MCF 10A (cell line): Measurements from ENCODE around the gene GRIP1. TPM values are rescaled to one million over a fixed set of nuclear protein-coding genes. Genes with fewer than 3 reads are reported as not detected.

Experiments used
- BruUV-seq: library from RNA; stranded (reverse); fragments of 400-500 nt; replicated peaks from 2 replicates; lab custom pipeline; 2021; lab: Mats Ljungman, UMichigan
- CTCF ChIA-PET: fragments of 300-600 bp; sonication (Branson Sonifier 250); formaldehyde crosslinking; extraction: SDS; loops from one replicate; lab custom pipeline; 2021; ENCODE audit warnings: antibody characterized with exemption, inconsistent platforms; lab: Yijun Ruan, JAX
- POLR2A ChIA-PET: fragments of 300-600, 350-650 bp; sonication (Branson Sonifier 250); formaldehyde crosslinking; extraction: SDS; loops from one replicate; lab custom pipeline; 2020; ENCODE audit warnings: antibody characterized with exemption, inconsistent platforms; lab: Yijun Ruan, JAX
- DNase-seq: peaks from one replicate; pipeline ENCODE4 v3.0.0-alpha.2; 2018; ENCODE audit not compliant: unreplicated experiment
- H3K27ac Mint-ChIP-seq: one replicate; pipeline ENCODE4 v1.8.0; 2022; ENCODE audit warnings: mild to moderate bottlenecking, low read depth, mixed read lengths; ENCODE audit not compliant: unreplicated experiment
- H3K27me3 Mint-ChIP-seq: one replicate; pipeline ENCODE4 v1.8.0; 2022; ENCODE audit warnings: mixed read lengths; ENCODE audit not compliant: insufficient read depth, unreplicated experiment
- H3K36me3 Mint-ChIP-seq: one replicate; pipeline ENCODE4 v1.8.0; 2022; ENCODE audit warnings: mild to moderate bottlenecking, moderate library complexity, mixed read lengths; ENCODE audit not compliant: insufficient read depth, unreplicated experiment
- H3K4me1 Mint-ChIP-seq: one replicate; pipeline ENCODE4 v1.8.0; 2022; ENCODE audit warnings: mixed read lengths; ENCODE audit not compliant: insufficient read depth, unreplicated experiment
- H3K4me3 Mint-ChIP-seq: one replicate; pipeline ENCODE4 v1.8.0; 2022; ENCODE audit warnings: mild to moderate bottlenecking, moderate library complexity, mixed read lengths; ENCODE audit not compliant: unreplicated experiment
- H3K9me3 Mint-ChIP-seq: one replicate; pipeline ENCODE4 v1.8.0; 2022; ENCODE audit warnings: mixed read lengths; ENCODE audit not compliant: unreplicated experiment
- CTCF ChIP-seq: fragments of 200-600 bp; IDR thresholded peaks from one replicate; pipeline ENCODE4 v1.8.0; 2022; ENCODE audit warnings: antibody characterized with exemption, mild to moderate bottlenecking; ENCODE audit not compliant: unreplicated experiment
- intact Hi-C: fragments of 100-400 bp; cut with micrococcal nuclease; formaldehyde crosslinking; loops from 2 replicates; pipeline ENCODE4 v1.14.1; 2022
- total RNA-seq: library from RNA; stranded (reverse); gene quantifications from 2 replicates; pipeline ENCODE4 v1.2.3, GENCODE V29; 2022

GRIP1 gene
- total RNA-seq, 1 experiment from 2014 or later = 8.2 TPM

- Mint-ChIP-seq H3K27ac (no peak overlapping the region), H3K9me3 (no peaks in the 10 kb centered on the region), H3K36me3 (no peaks in the 10 kb centered on the region), H3K27me3 (peaks cover 41% of the 10 kb centered on the region), H3K4me3 (no peak overlapping the region), H3K4me1 (no peaks in the 10 kb centered on the region)
- DNase-seq = peak; percentile 16
- CTCF ChIA-PET = interaction anchor here (0.6 to 3.2 kb wide), 17 partner anchors 8 to 540 kb away, joined by 3 to 21 read pairs (median 3); no protein-coding TSS in a partner anchor
- peak; percentile 34 for TF ChIP-seq CTCF
- intact Hi-C loops = loop anchor here (5.0 kb wide), 1 partner anchor 357 kb away; no protein-coding TSS in a partner anchor
- POLR2A ChIA-PET = interaction anchor here (0.6 kb wide), 1 partner anchor 439 kb away, joined by 3 read pairs; no protein-coding TSS in a partner anchor
- BruUV-seq = no TSS peak
Measured at GRCh38 chr12:66708704-66709456, 30.0 kb upstream of the GRIP1 start.

- CTCF ChIA-PET = interaction anchor here (0.6 kb wide), 1 partner anchor 719 kb away, joined by 4 read pairs; no protein-coding TSS in a partner anchor
- BruUV-seq = no TSS peak
- no peak overlapping the region for H3K4me3 Mint-ChIP-seq
- TF ChIP-seq CTCF = no peak
- intact Hi-C loops = loop anchor here (5.0 kb wide), 1 partner anchor 355 kb away; no protein-coding TSS in a partner anchor
- DNase-seq = no peak
- POLR2A ChIA-PET = no interaction called here
- H3K4me1 Mint-ChIP-seq = no peaks in the 10 kb centered on the region
- H3K9me3 Mint-ChIP-seq = no peaks in the 10 kb centered on the region
- H3K27me3 Mint-ChIP-seq = peaks cover 42% of the 10 kb centered on the region
- no peaks in the 10 kb centered on the region for H3K36me3 Mint-ChIP-seq
- H3K27ac Mint-ChIP-seq = no peak overlapping the region
Measured at GRCh38 chr12:66707002-66707697, 28.3 kb upstream of the GRIP1 start.

- Mint-ChIP-seq H3K9me3 (no peaks in the 10 kb centered on the region), H3K4me3 (no peak overlapping the region), H3K27me3 (peaks cover 88% of the 10 kb centered on the region), H3K4me1 (no peaks in the 10 kb centered on the region), H3K27ac (no peak overlapping the region), H3K36me3 (no peaks in the 10 kb centered on the region)
- intact Hi-C loops = no loop called here
- TF ChIP-seq CTCF = no peak
- no TSS peak for BruUV-seq
- ChIA-PET POLR2A (no interaction called here), CTCF (interaction anchor here (0.7 to 2.3 kb wide), 5 partner anchors 9 to 430 kb away, joined by 3 to 7 read pairs (median 4); no protein-coding TSS in a partner anchor)
- DNase-seq = no peak
Measured at GRCh38 chr12:66699738-66700482, 21.0 kb upstream of the GRIP1 start.
